NCI-H345 treated with DMSO at 0.1 percent for 48 hours (cell line): ENCODE results near the gene DLG2.

Experiments used
- DNase-seq: peaks from one replicate; lab custom pipeline; 2025; ENCODE audit not compliant: unreplicated experiment; lab: John Stamatoyannopoulos, UW

DLG2 gene

GRCh38 chr11:84243629-84244263, 1383.4 kb downstream of the DLG2 start:
- no peak for DNase-seq

- no peak for DNase-seq
Measured at GRCh38 chr11:84241343-84242131, 1385.6 kb downstream of the DLG2 start.

- DNase-seq: no peak
Measured at GRCh38 chr11:84240847-84241246, 1386.3 kb downstream of the DLG2 start.

- no peak for DNase-seq
Measured at GRCh38 chr11:84236436-84236835, 1390.7 kb downstream of the DLG2 start.

GRCh38 chr11:84234462-84235202, 1392.5 kb downstream of the DLG2 start:
- no peak for DNase-seq

- peak; percentile 11 for DNase-seq
Measured at GRCh38 chr11:84234011-84234410, 1393.1 kb downstream of the DLG2 start.

- DNase-seq: no peak
Measured at GRCh38 chr11:84232511-84232910, 1394.6 kb downstream of the DLG2 start.

GRCh38 chr11:84230402-84230801, 1396.7 kb downstream of the DLG2 start:
- no peak for DNase-seq

GRCh38 chr11:84227970-84228665, 1399.0 kb downstream of the DLG2 start:
- no peak for DNase-seq

- DNase-seq: no peak
Measured at GRCh38 chr11:84224042-84224441, 1403.1 kb downstream of the DLG2 start.

GRCh38 chr11:84218318-84218717, 1408.8 kb downstream of the DLG2 start:
- DNase-seq: no peak

GRCh38 chr11:84215672-84216071, 1411.5 kb downstream of the DLG2 start:
- no peak for DNase-seq

GRCh38 chr11:84214557-84214956, 1412.6 kb downstream of the DLG2 start:
- no peak for DNase-seq

GRCh38 chr11:84212468-84213390, 1414.4 kb downstream of the DLG2 start:
- DNase-seq: no peak

GRCh38 chr11:84211896-84212295, 1415.2 kb downstream of the DLG2 start:
- DNase-seq: no peak

GRCh38 chr11:84194696-84195095, 1432.4 kb downstream of the DLG2 start:
- DNase-seq: no peak

- DNase-seq: no peak
Measured at GRCh38 chr11:84193706-84194105, 1433.4 kb downstream of the DLG2 start.

- no peak for DNase-seq
Measured at GRCh38 chr11:84188521-84188920, 1438.6 kb downstream of the DLG2 start.

GRCh38 chr11:84173078-84173477, 1454.1 kb downstream of the DLG2 start:
- DNase-seq: no peak

- no peak for DNase-seq
Measured at GRCh38 chr11:84165139-84165538, 1462.0 kb downstream of the DLG2 start.
